H1 (cell line): ENCODE data around the gene KAT8. TPM values are rescaled to one million over a fixed set of nuclear protein-coding genes. Genes with fewer than 3 reads are reported as not detected.

ENCODE experiments used
- RAD21 ChIP-seq, 2 experiments: IDR thresholded peaks in 1 of 2; conservative IDR thresholded peaks in 1 of 2; 2 replicates each; pipeline ENCODE4 v1.6.1; 2011; ENCODE audit warnings: low read depth in 2 of 2, low read length in 2 of 2, improper control_type of control experiment in 1 of 2, inconsistent platforms in 1 of 2, mild to moderate bottlenecking in 1 of 2, moderate library complexity in 1 of 2
- polyA plus RNA-seq, 7 experiments: library from polyadenylated mRNA; depleted of rRNA in 3 of 7; stranded (reverse) in 5 of 7; unstranded in 2 of 7; fragments of >200 nt in 5 of 7; fragments of 200-250 nt in 2 of 7; gene quantifications; 1 replicate in 5 of 7; 2 replicates in 1 of 7; 4 replicates in 1 of 7; pipeline versions ENCODE4 v1.2.1 to v1.2.3, GENCODE V29; 2011 to 2013; ENCODE audit warnings: missing spikeins in 2 of 7, mixed read lengths in 2 of 7
- total RNA-seq: library from RNA; stranded (reverse); fragmentation: NEBNext Ultra II Directional; extraction: Animal tissue kit (Norgen Biotek cat#: 25700); gene quantifications from 2 replicates; pipeline ENCODE4 v1.2.1, GENCODE V29; 2021

KAT8 gene
- total and polyA plus RNA-seq, 2 of the 8 experiments (the other 6 are each of a cell fraction or from before 2014, with no cell fraction given) = 52.6 to 61.6 TPM

DNA sequence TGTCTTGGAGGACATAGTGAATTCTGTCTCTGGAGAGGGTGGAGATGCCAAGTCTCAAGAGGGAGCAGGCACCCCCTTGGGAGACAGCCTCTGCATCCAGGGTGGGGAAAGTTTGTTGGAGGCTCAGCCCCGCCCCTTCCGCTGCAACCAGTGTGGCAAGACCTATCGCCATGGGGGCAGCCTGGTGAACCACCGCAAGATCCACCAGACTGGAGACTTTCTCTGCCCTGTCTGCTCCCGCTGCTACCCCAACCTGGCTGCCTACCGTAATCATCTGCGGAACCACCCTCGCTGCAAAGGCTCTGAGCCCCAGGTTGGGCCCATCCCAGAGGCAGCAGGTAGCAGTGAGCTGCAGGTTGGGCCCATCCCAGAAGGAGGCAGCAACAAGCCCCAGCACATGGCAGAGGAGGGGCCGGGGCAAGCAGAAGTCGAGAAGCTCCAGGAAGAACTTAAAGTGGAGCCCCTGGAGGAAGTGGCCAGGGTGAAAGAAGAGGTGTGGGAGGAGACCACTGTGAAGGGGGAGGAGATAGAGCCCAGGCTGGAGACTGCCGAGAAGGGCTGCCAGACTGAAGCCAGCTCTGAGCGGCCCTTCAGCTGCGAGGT is 38.0 kb upstream of the KAT8 start (continued):
- peak in 1 of 2 experiments; percentile 15; a peak in 1 of 4 replicates for TF ChIP-seq RAD21 (IDR thresholded peaks at IDR 0.05 in 1 of 2, conservative IDR thresholded peaks at IDR 0.05 in 1 of 2; ENCODE audit: low read depth in 2 of 2, low read length in 2 of 2)
